CD4-positive, alpha-beta T cell treated with Interleukin-2 at 100 ng/mL for 4 hours (primary cell): Measurements from ENCODE around the gene ZNF414.
"Not testable (repeated sequence)": the region's sequence is repeated elsewhere in the genome, so short reads cannot be mapped to it uniquely, and the experiment has no call there.

Experiments used
- DNase-seq: peaks from one replicate; pipeline ENCODE4 v3.0.0-alpha.2; 2020; ENCODE audit warnings: low spot score

The ZNF414 gene

GRCh38 chr19:8517551-8518442 is 3.8 kb upstream of the ZNF414 start:
- DNase-seq, result peak; percentile 75

DNA sequence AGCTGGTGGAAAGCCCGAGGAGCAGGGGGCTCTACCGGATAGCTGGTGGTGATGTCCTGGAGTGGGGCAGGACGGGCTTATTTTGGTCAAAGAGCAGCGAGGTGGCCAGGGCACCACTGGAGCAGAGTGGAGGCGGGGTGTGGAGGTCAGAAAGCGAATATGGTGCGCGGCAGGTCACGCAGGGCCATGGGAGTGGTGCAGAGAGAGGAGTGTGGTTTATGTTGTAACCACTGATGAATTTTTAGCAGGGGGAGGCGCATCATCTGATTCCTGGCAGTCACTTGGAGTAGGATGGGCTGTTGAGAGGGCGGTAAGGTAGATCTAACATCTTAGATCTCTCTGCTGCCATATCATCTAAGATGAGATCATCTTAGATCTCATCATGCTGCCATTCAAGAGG is 1.4 kb upstream of the ZNF414 start:
- DNase-seq, result peak; percentile 77

- DNase-seq, result not testable (repeated sequence)
Measured at GRCh38 chr19:8514505-8515009, 590 bp upstream of the ZNF414 start.

DNA sequence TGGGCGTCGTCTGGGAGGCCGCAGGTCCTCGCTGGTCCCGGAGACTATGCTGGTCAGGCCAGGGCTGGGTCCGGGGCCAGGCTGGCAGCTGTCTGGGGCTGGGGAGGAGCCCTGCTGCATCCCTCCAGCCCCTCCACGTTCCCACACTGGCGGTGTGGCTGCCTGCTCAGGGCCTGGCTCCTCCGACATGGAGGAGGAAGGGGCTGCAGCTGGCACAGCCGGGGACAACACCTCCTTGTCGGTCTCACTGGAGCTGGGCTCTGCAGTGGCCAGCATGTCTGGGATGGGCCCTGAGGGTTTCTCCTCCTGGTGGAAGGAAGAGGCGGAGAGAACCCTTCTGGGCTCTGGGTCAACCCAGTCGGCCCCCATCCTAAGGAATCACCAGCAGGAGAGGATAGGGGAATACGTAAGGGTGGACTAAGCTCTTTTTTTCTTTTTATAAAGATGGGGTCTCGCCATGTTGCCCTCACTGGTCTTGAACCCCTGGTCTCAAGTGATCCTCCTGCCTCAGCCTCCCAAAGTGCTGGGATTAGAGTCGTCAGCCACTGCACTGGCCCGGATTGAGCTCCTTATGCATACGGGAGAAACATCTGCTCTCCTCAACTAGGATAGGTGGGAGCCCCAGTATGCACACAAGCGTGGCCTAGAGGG is 806 bp downstream of the ZNF414 start:
- no peak for DNase-seq

DNA sequence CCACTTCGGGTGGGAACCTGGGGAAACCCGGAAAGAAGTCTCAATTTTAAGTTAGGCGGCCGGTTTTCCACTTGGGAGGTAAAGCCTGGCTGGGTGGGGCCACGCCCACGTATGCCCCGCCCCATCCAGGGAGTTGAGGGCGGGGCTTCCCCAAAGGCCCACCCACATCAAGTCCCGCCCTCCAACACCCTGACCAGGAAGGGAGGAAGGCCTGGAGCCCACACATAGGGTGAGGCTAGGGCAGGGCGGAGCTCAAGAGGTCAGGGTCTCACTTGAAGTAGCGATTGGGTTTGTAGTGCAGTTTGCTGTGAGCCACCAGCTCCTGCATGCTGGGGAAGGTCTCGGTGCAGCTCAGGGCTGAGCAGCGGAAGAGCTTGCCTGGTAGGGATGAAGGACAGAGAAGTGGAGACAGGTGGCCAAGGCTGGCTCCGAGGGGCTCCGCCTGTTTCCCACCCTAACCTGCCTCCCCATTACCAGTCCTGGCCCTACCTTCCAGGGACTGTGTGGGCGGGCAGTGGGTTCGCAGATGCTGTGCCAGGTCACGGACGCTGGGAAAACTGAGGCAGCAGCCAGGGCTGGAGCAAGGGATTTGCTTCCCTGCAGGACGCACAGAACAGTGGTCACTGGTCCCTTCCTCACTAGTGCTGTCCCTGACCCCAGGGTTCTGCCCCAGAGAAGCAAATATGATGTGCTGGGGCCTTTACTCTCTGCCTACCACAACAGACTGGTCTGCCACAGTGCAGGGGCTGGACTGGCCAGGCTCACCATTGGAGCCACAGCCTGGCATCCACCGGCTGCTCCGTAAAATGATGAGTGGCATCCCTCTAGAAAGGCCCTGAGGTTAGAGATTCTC is 1.6 kb downstream of the ZNF414 start:
- DNase-seq, result no peak

- DNase-seq, result no peak
Measured at GRCh38 chr19:8511573-8512101, 2.3 kb downstream of the ZNF414 start.

DNA sequence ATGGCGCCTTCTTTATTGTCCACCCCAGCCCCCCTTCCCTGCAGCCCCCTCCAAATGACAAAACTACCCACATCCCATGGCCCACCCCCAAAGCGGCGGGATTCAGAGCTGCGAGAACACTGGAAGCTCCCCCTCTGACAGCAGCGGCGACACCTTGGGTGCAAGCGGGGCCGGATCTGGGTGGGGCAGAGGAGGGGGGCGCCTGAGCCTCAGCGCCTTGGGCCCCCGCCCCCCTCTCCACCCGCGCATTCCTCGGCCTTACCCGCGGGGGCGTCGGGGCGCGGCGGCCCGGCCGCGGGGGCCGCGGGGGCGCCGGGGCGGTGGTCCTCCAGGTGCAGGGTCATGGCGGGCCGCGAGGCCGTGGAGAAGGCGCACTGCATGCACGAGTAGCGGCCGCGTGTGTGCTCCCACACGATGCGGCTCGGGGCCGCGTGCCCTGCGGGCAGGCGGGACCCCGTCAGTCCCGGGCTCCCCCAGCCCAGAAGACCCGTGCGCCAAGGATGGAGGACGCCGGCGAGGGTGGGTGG is 3.3 kb downstream of the ZNF414 start:
- DNase-seq, result no peak

DNA sequence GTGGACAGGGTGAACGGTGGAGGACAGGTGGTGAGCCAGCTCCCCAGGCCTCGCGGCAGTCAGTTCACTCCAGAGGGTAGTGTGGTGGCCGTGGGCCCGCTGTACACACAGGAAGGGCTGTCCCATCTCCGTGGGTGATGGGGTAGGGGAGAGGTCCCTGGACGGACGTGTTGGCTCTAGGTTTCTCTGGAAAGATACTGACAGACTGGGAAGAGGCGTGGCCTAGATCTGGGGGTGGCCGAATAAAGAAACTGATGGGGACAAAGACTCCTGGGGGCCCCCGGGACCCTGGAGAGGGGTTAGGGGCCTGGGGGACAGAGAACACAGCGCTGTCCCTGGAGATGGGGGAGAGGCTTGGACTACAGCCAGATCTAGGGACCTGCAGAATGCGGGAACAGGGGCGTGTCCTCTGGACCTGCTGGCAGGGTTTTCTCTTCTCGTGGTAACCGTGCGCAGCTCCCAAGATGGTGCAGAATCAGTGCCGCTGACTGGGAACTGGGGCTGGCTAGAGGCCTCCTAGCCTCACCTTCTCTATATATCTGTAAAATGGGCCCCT is 7.5 kb downstream of the ZNF414 start:
- DNase-seq, result no peak

GRCh38 chr19:8505680-8506401 is 8.1 kb downstream of the ZNF414 start:
- peak; percentile 68 for DNase-seq

- no peak for DNase-seq
Measured at GRCh38 chr19:8504919-8505318, 9.0 kb downstream of the ZNF414 start.

DNA sequence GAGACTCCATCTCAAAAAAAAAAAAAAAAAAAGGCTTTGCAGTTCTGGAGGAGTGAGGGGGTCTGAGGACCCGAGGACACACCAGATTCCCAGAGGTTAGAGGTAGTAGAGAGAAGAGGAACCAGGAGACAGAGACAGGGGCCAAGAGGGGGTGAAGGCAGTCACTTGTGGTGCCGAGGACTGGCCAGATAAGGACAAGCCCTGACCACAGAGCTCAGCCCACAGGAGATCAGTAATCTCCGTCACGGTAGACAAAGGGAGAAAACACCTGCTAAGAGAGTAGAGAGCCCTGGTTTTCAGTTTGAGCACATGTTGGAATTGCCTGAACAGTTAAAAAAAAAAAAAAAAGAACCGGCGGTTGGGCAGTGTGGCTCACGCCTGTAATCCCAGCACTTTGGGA is 9.8 kb downstream of the ZNF414 start:
- no peak for DNase-seq

DNA sequence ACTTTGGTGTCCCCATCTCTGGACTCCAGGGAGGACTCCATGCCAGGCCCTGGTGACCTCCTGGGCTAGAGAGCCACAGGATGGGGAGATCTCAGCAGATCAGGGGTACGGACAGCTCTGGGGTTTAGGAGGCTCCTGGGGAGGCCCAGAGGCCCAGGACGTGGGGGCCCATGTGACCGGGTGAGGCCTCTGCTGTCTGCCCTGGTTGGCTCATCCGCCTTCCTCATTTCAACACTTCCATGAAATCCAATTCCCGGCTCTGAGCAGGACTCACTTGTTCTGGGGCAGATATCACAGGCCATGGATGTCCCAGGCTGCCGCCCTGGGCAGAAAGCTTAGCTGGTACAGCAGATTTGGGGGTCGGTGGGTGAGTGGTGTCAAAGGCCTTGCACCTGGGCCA is 10.5 kb downstream of the ZNF414 start:
- no peak for DNase-seq

- DNase-seq, result no peak
Measured at GRCh38 chr19:8501981-8502380, 12.0 kb downstream of the ZNF414 start.

DNA sequence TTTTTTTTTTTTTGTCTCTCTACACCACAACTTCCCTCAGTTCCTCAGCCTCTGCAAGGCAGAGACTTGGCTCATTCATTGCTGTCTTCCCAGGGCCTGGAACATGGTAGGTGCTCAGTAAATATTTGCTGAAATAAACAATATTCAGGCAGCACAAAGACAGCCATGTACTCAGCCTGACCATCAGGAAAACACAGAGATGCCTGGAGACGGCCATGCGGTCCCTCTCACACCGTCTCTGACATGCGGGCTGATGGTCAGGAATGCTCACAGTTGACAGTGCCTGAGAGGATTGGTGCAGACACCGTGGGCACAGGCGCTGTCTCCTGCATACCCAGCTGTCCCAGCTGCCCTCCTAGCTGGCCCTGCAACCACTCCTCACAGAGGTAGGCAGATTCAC is 12.5 kb downstream of the ZNF414 start:
- DNase-seq, result no peak

DNA sequence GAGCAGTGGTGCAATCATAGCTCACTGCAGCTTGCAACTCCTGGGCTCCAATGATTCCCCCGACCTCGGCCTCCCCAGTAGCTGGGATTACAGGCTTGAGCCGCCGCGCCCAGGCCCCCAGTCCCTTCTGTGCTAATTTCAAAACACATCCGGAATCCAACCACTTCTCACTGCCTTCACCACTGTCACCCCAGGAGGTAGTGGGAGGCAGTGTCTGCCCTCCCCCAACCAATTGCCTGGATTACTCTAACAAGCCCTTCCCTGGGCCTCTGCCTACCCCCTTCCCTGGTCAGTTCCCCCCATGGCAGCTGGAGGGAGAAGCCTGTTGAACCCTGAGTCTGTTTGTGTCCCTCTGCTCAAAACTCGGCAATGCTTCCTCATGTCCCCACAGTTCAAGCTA is 13.8 kb downstream of the ZNF414 start:
- DNase-seq, result no peak

DNA sequence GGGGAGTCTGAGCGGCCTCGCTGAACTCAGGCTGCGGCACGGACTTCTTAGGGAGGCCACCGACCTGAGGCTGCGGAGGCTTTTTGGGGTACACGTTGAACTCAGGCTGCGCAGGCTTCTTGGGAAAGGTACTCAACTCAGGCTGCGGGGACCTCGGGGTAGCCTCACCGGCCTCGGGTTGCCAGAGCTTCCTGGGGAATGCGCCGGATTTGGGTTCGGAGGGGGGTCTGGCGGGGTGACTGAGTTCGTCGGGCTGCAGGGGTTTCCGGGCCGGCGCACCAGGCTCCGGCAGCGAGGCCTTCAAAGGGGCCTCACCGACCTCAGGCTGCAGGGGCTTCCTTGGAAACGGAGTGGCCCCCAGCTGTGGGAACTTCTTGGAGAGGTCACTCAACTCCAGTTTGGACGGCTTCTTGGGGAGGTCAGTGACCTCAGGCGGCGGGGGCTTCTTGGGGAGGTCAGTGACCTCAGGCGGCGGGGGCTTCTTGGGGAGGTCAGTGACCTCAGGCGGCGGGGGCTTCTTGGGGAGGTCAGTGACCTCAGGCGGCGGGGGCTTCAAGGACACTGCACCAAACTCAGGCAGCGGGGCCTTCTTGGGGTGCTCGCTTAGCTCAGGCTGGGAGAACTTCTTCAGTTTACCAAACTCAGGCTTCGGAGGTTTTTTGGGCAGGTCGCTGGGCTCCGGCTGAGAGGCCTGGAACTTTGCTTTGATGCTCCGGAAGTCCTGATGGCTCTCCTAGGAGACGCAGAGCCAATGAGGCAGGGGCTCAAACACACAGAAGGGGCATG is 14.7 kb downstream of the ZNF414 start:
- no peak for DNase-seq

DNA sequence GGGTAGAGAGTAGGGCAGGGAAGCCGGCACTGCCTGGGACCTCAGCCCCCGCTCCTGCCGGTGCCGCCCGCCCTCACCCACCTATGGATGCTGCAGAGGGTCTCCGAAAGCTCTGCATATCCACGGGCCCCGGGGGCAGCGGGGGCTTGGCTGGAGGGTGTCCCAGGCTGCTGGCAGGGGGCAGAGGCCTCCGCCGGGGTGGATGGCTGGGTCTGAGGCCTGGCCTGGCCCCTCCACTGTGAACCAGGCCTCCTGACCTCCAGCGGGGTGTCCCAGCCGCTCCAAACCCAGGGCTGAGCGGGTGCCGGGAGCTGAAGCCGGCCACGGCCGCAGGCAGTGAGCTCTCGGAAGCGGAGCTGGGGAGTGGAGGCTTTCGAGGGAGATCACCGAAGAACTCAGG is 15.7 kb downstream of the ZNF414 start:
- no peak for DNase-seq

GRCh38 chr19:8494158-8494557 is 19.8 kb downstream of the ZNF414 start:
- no peak for DNase-seq

DNA sequence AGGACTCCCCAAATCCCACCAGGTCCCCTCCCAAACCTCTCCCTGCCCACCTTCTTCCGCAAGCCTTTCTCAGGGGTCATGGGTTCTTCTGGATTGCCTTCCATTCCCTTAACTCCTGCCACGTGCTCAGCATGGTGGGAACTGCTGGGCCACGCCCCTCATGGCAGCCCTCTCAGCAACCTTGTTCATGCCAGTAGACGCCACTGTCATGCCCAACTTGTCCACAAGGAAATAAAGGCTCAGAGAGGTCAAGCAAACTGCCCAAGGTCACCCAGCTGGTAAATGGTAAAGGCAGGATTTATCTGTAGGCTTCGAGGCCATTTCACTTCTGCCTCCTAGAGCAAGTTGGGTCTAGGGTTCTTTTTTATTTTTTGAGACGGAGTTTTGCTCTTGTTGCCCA is 22.4 kb downstream of the ZNF414 start:
- no peak for DNase-seq

DNA sequence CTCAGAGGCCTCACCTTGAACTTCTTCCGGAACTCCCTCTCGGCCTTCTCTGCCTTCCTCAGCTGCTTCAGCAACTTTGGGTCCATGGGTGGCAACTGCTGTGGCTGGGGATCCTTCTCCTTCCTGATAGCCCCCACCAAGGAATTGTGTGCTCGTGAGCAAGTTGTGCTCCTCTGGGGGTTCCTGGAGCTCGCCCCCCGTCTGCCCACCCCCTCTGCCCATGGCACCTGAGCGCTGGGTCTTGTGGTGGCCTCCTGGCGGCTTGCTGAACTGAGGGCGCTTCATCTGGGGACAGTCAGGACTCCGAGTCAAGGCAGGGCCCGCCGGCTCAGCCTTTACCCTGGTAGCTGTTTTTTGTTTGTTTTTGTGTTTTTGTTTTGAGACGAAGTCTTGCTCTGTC is 23.1 kb downstream of the ZNF414 start:
- DNase-seq, result no peak
